NCI-H146 treated with DMSO at 0.1 percent for 48 hours (cell line): ENCODE measurements around the gene ROBO1.
"Not testable (repeated sequence)": the region's sequence is repeated elsewhere in the genome, so short reads cannot be mapped to it uniquely, and the experiment has no call there.

Source experiments
- DNase-seq: peaks from one replicate; lab custom pipeline; 2025; ENCODE audit not compliant: unreplicated experiment; lab: John Stamatoyannopoulos, UW

The ROBO1 gene

GRCh38 chr3:79325833-79326383, 441.9 kb downstream of the ROBO1 start:
- DNase-seq, result not testable (repeated sequence)

- no peak for DNase-seq
Measured at GRCh38 chr3:79317551-79318518, 450.0 kb downstream of the ROBO1 start.

GRCh38 chr3:79314962-79315361, 452.8 kb downstream of the ROBO1 start:
- DNase-seq, result no peak

GRCh38 chr3:79314544-79314943, 453.3 kb downstream of the ROBO1 start:
- DNase-seq, result no peak

- DNase-seq, result no peak
Measured at GRCh38 chr3:79310016-79310415, 457.8 kb downstream of the ROBO1 start.

GRCh38 chr3:79306934-79307570, 460.7 kb downstream of the ROBO1 start:
- no peak for DNase-seq

- not testable (repeated sequence) for DNase-seq
Measured at GRCh38 chr3:79299949-79300635, 467.7 kb downstream of the ROBO1 start.

- DNase-seq, result no peak
Measured at GRCh38 chr3:79297245-79297960, 470.4 kb downstream of the ROBO1 start.

- DNase-seq, result no peak
Measured at GRCh38 chr3:79286882-79287281, 480.9 kb downstream of the ROBO1 start.

GRCh38 chr3:79285871-79286270, 481.9 kb downstream of the ROBO1 start:
- DNase-seq, result no peak

- DNase-seq, result no peak
Measured at GRCh38 chr3:79285380-79285779, 482.4 kb downstream of the ROBO1 start.

GRCh38 chr3:79284781-79285180, 483.0 kb downstream of the ROBO1 start:
- DNase-seq, result no peak

GRCh38 chr3:79278681-79279080, 489.1 kb downstream of the ROBO1 start:
- DNase-seq, result no peak

GRCh38 chr3:79268422-79268821, 499.4 kb downstream of the ROBO1 start:
- no peak for DNase-seq

GRCh38 chr3:79264892-79265291, 502.9 kb downstream of the ROBO1 start:
- no peak for DNase-seq

- DNase-seq, result no peak
Measured at GRCh38 chr3:79263423-79263822, 504.4 kb downstream of the ROBO1 start.

GRCh38 chr3:79258479-79258878, 509.3 kb downstream of the ROBO1 start:
- DNase-seq, result no peak

- no peak for DNase-seq
Measured at GRCh38 chr3:79257791-79258190, 510.0 kb downstream of the ROBO1 start.

- DNase-seq, result no peak
Measured at GRCh38 chr3:79255702-79256101, 512.1 kb downstream of the ROBO1 start.

GRCh38 chr3:79255292-79255691, 512.5 kb downstream of the ROBO1 start:
- DNase-seq, result no peak

GRCh38 chr3:79253704-79254103, 514.1 kb downstream of the ROBO1 start:
- no peak for DNase-seq
